GM23338 (cell line): ENCODE measurements around the gene GPR32. TPM values are rescaled to one million over a fixed set of nuclear protein-coding genes. Genes with fewer than 3 reads are reported as not detected.
"Not testable (repeated sequence)": the region's sequence is repeated elsewhere in the genome, so short reads cannot be mapped to it uniquely, and the experiment has no call there.

Source experiments
- ATAC-seq: fragments of 200-7000 bp; cut with Tn5 transposase; 3 replicates; pipeline ENCODE4 v1.9.1; 2020
- DNase-seq: peaks from one replicate; pipeline ENCODE4 v3.0.0-alpha.2; 2015; ENCODE audit warnings: low spot score
- H2AFZ ChIP-seq: fragments of 200-600 bp; sonication (generic); 2 replicates; pipeline ENCODE4 v1.8.0; 2016; ENCODE audit warnings: antibody characterized with exemption, mild to moderate bottlenecking, moderate library complexity
- H3F3A ChIP-seq: fragments of 200-600 bp; sonication (generic); replicated peaks from 2 replicates; pipeline ENCODE4 v1.8.0; 2017; ENCODE audit warnings: antibody characterized with exemption, mixed run types, low read depth
- H3K27ac ChIP-seq: fragments of 200-600 bp; sonication (generic); 2 replicates; pipeline ENCODE4 v1.6.1; 2016; ENCODE audit warnings: low read depth
- H3K27me3 ChIP-seq: fragments of 200-600 bp; sonication (generic); 2 replicates; pipeline ENCODE4 v1.8.0; 2016; ENCODE audit warnings: mild to moderate bottlenecking, mixed run types, moderate library complexity; ENCODE audit not compliant: insufficient read depth
- H3K36me3 ChIP-seq: fragments of 200-600 bp; sonication (generic); 2 replicates; pipeline ENCODE4 v1.8.0; 2016; ENCODE audit warnings: mild to moderate bottlenecking; ENCODE audit not compliant: insufficient read depth
- H3K4me1 ChIP-seq: fragments of 200-600 bp; sonication (generic); 2 replicates; pipeline ENCODE4 v1.8.0; 2016; ENCODE audit warnings: mild to moderate bottlenecking, moderate library complexity; ENCODE audit not compliant: insufficient read depth
- H3K4me2 ChIP-seq: fragments of 200-600 bp; sonication (generic); 2 replicates; pipeline ENCODE4 v1.7.1; 2017; ENCODE audit warnings: mixed run types
- H3K4me3 ChIP-seq: fragments of 200-600 bp; sonication (generic); 2 replicates; pipeline ENCODE4 v1.6.1; 2016; ENCODE audit warnings: mixed run types
- H3K79me2 ChIP-seq: fragments of 200-600 bp; sonication (generic); replicated peaks from 2 replicates; pipeline ENCODE4 v1.8.0; 2017; ENCODE audit warnings: mild to moderate bottlenecking; ENCODE audit not compliant: insufficient read depth
- H3K9me2 ChIP-seq: fragments of 200-600 bp; sonication (generic); 2 replicates; pipeline ENCODE4 v1.8.0; 2017; ENCODE audit not compliant: insufficient read depth
- H4K20me1 ChIP-seq: fragments of 200-600 bp; sonication (generic); replicated peaks from 2 replicates; pipeline ENCODE4 v1.8.0; 2017; ENCODE audit warnings: mild to moderate bottlenecking; ENCODE audit not compliant: insufficient read depth
- H3K27ac Mint-ChIP-seq: 2 replicates; pipeline ENCODE4 v1.8.0; 2020; ENCODE audit warnings: inconsistent platforms, mild to moderate bottlenecking, moderate library complexity, mixed read lengths
- H3K27me3 Mint-ChIP-seq: 3 replicates; pipeline ENCODE4 v1.8.0; 2022; ENCODE audit warnings: low read depth, mild to moderate bottlenecking, moderate library complexity, mixed read lengths, inconsistent platforms; ENCODE audit not compliant: insufficient read depth, poor library complexity
- H3K36me3 Mint-ChIP-seq: 3 replicates; pipeline ENCODE4 v1.8.0; 2021; ENCODE audit warnings: low read depth, mild to moderate bottlenecking, inconsistent platforms, moderate library complexity, mixed read lengths
- H3K4me1 Mint-ChIP-seq: 3 replicates; pipeline ENCODE4 v1.8.0; 2020; ENCODE audit warnings: mild to moderate bottlenecking, inconsistent platforms, mixed read lengths
- H3K4me3 Mint-ChIP-seq: 3 replicates; pipeline ENCODE4 v1.8.0; 2021; ENCODE audit warnings: moderate library complexity, mild to moderate bottlenecking, inconsistent platforms, mixed read lengths
- H3K9me3 Mint-ChIP-seq: 3 replicates; pipeline ENCODE4 v1.8.0; 2020; ENCODE audit warnings: moderate library complexity, mild to moderate bottlenecking, inconsistent platforms, mixed read lengths
- ETS1 ChIP-seq: IDR thresholded peaks from 2 replicates; pipeline ENCODE4 v1.6.1; 2016; ENCODE audit warnings: antibody characterized with exemption
- JUNB ChIP-seq: IDR thresholded peaks from one replicate; pipeline ENCODE4 v1.6.1; 2016; ENCODE audit warnings: antibody characterized with exemption; ENCODE audit not compliant: unreplicated experiment
- POLR2AphosphoS5 ChIP-seq: IDR thresholded peaks from 2 replicates; pipeline ENCODE4 v1.6.1; 2016; ENCODE audit warnings: antibody characterized with exemption, low read depth
- REST ChIP-seq: IDR thresholded peaks from one replicate; pipeline ENCODE4 v1.6.1; 2018; ENCODE audit warnings: antibody characterized with exemption; ENCODE audit not compliant: unreplicated experiment
- ZNF114 ChIP-seq: fragments of 250-450 bp; sonication (Bioruptor Pico); IDR thresholded peaks from 2 replicates; pipeline ENCODE4 v1.5.0; 2020; ENCODE audit warnings: mild to moderate bottlenecking, moderate library complexity
- ZNF331 ChIP-seq: fragments of 250-450 bp; sonication (Bioruptor Pico); IDR thresholded peaks from 2 replicates; pipeline ENCODE4 v1.5.0; 2020; ENCODE audit warnings: low read depth, mild to moderate bottlenecking, moderate library complexity
- polyA plus RNA-seq: library from polyadenylated mRNA; unstranded; fragments of >200 nt; fragmentation: Nextera tagmentation; extraction: Ambion mirVana; gene quantifications from 2 replicates; pipeline ENCODE4 v1.2.1, GENCODE V29; 2016
- total RNA-seq: library from RNA; depleted of rRNA; stranded (reverse); fragments of >200 nt; shearing (Covaris generic); gene quantifications from 2 replicates; pipeline ENCODE4 v1.2.3, GENCODE V29; 2014
- TF ChIP-seq, protein P1 (sequence below), 2 experiments: fragments of 200-600 bp in 1 of 2; sonication (generic) in 1 of 2; conservative IDR thresholded peaks; 2 replicates each; pipeline versions ENCODE4 v1.5.1 to v1.6.1; 2016 to 2017; ENCODE audit warnings: antibody characterized with exemption in 2 of 2, low read depth in 2 of 2, mild to moderate bottlenecking in 2 of 2, moderate library complexity in 1 of 2

GPR32 gene
- total and polyA plus RNA-seq, 2 experiments from 2014 or later, result not detected

- no peaks in the 10 kb centered on the region for H3K4me1 Mint-ChIP-seq
- Histone ChIP-seq H3K36me3 (no peaks in the 10 kb centered on the region), H3K9me2 (no peaks in the 10 kb centered on the region), H4K20me1 (no peaks in the 10 kb centered on the region), H3K4me3 (no peak overlapping the region), H3F3A (no peaks in the 10 kb centered on the region), H3K4me1 (no peaks in the 10 kb centered on the region), H3K27ac (no peak overlapping the region), H2AFZ (0 out of 2 replicates have a peak overlapping the region, but pooled peaks have one; percentile 14), H3K4me2 (no peak overlapping the region), H3K79me2 (no peaks in the 10 kb centered on the region), H3K27me3 (no peaks in the 10 kb centered on the region)
- no peak overlapping the region for H3K4me3 Mint-ChIP-seq
- DNase-seq (peak; percentile 79), ATAC-seq (no peak)
- peaks cover 35% of the 10 kb centered on the region for H3K36me3 Mint-ChIP-seq
- peaks cover 6% of the 10 kb centered on the region for H3K27me3 Mint-ChIP-seq
- no peak overlapping the region for H3K27ac Mint-ChIP-seq
- H3K9me3 Mint-ChIP-seq, result peaks cover 92% of the 10 kb centered on the region
- TF ChIP-seq REST, result no peak
- 0 out of 2 replicates have a peak, but pooled peaks have one; percentile 39 for TF ChIP-seq ETS1
- TF ChIP-seq, protein P1, sequence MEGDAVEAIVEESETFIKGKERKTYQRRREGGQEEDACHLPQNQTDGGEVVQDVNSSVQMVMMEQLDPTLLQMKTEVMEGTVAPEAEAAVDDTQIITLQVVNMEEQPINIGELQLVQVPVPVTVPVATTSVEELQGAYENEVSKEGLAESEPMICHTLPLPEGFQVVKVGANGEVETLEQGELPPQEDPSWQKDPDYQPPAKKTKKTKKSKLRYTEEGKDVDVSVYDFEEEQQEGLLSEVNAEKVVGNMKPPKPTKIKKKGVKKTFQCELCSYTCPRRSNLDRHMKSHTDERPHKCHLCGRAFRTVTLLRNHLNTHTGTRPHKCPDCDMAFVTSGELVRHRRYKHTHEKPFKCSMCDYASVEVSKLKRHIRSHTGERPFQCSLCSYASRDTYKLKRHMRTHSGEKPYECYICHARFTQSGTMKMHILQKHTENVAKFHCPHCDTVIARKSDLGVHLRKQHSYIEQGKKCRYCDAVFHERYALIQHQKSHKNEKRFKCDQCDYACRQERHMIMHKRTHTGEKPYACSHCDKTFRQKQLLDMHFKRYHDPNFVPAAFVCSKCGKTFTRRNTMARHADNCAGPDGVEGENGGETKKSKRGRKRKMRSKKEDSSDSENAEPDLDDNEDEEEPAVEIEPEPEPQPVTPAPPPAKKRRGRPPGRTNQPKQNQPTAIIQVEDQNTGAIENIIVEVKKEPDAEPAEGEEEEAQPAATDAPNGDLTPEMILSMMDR (conservative IDR thresholded peaks at IDR 0.05; ENCODE audit: low read depth in 2 of 2), result no peak
- TF ChIP-seq POLR2AphosphoS5, result no peak
- TF ChIP-seq ZNF331 (CRISPR knock-in tag), result no peak
- no peak for TF ChIP-seq ZNF114 (CRISPR knock-in tag)
- no peak for TF ChIP-seq JUNB
Measured at GRCh38 chr19:50759886-50760285, 10.4 kb upstream of the GPR32 start.

DNA sequence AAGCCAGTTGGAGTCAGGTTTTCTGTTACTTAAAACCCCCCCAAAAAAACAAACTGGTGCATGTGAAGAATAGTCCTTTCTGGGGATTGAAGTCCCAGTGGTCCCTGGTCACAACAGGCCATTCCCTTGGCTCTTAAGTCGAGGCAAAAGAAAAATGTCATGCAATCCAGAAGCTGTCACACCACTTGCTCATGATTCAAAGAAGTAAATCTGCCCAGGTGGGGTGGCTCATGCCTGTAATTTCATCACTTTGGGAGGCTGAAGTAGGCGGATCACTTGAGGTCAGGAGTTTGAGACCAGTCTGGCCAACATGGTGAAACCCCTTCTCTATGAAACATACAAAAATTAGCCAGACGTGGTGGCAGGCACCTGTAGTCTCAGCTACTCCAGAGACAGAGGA is 8.8 kb upstream of the GPR32 start:
- H3K79me2 ChIP-seq, H3K27me3 ChIP-seq, H3K9me2 ChIP-seq, ATAC-seq, H2AFZ ChIP-seq, H3K4me2 ChIP-seq, H3K27ac Mint-ChIP-seq, H4K20me1 ChIP-seq, H3K4me3 Mint-ChIP-seq, H3K27me3 Mint-ChIP-seq, H3K36me3 ChIP-seq, DNase-seq, H3K27ac ChIP-seq, H3K4me1 Mint-ChIP-seq, H3K4me1 ChIP-seq, H3F3A ChIP-seq, H3K4me3 ChIP-seq: not testable (repeated sequence)
- peaks cover 92% of the 10 kb centered on the region for H3K9me3 Mint-ChIP-seq
- H3K36me3 Mint-ChIP-seq, result peaks cover 38% of the 10 kb centered on the region

DNA sequence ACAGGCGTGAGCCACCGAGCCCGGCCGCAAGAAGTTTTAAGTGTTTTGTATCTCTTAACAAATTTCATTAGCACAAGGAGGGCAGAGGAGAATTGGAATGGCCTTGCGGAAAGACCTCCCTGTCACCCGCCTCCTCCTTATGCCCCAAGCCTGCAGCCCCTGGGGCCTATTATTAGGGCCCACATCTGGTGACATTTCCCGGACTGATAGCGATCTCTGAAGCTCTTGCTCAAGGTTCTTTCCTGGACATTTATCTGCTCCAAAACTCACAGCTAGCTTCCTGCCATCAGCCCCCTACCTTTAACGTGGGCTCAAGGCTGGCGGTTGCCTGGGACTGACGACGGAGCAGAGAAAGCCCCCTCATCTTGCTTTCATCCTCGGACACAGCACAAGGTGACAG is 6.7 kb upstream of the GPR32 start:
- peaks cover 92% of the 10 kb centered on the region for H3K9me3 Mint-ChIP-seq
- not testable (repeated sequence) for H3K4me3 Mint-ChIP-seq, H3K27me3 Mint-ChIP-seq

More for the DNA sequence above, 6.7 kb upstream of the GPR32 start:
- not testable (repeated sequence) for H4K20me1 ChIP-seq, H3K36me3 ChIP-seq, H2AFZ ChIP-seq, DNase-seq, H3K9me2 ChIP-seq, H3K27ac Mint-ChIP-seq, H3K4me3 ChIP-seq, H3F3A ChIP-seq, H3K27me3 ChIP-seq, H3K4me1 Mint-ChIP-seq, ATAC-seq, H3K4me1 ChIP-seq, H3K27ac ChIP-seq, H3K79me2 ChIP-seq, H3K4me2 ChIP-seq
- H3K36me3 Mint-ChIP-seq, result peaks cover 39% of the 10 kb centered on the region
